Mucosa of descending colon (tissue), 3 donors: ENCODE data around the gene GMDS. TPM values are rescaled to one million over a fixed set of nuclear protein-coding genes. Genes with fewer than 3 reads are reported as not detected.
"Not testable (repeated sequence)": the region's sequence is repeated elsewhere in the genome, so short reads cannot be mapped to it uniquely, and the experiment has no call there.

Experiments used
- ATAC-seq: fragments of 200-7000 bp; cut with Tn5 transposase; one replicate; pipeline ENCODE4 v1.9.1; 2020; ENCODE audit warnings: mild to moderate bottlenecking, moderate library complexity
- DNase-seq, 3 donors: peaks; one replicate each; pipeline ENCODE4 v3.0.0-alpha.2; 2020
- H3K36me3 ChIP-seq: fragments of 200-600 bp; one replicate; pipeline ENCODE4 v1.8.0; 2021; ENCODE audit warnings: low read depth, mild to moderate bottlenecking
- H3K4me1 ChIP-seq: fragments of 200-600 bp; one replicate; pipeline ENCODE4 v1.8.0; 2021; ENCODE audit warnings: low read depth, mild to moderate bottlenecking
- H3K4me3 ChIP-seq: fragments of 200-600 bp; one replicate; pipeline ENCODE4 v1.8.0; 2021; ENCODE audit warnings: mild to moderate bottlenecking
- H3K9me3 ChIP-seq: fragments of 200-600 bp; one replicate; pipeline ENCODE4 v1.8.0; 2021; ENCODE audit warnings: mild to moderate bottlenecking
- CTCF ChIP-seq: fragments of 200-600 bp; IDR thresholded peaks from one replicate; pipeline ENCODE4 v1.8.0; 2022; ENCODE audit warnings: antibody characterized with exemption, mild to moderate bottlenecking
- intact Hi-C, 2 donors: fragments of 100-400 bp; cut with DNase I in 1 of 2; cut with micrococcal nuclease in 1 of 2; formaldehyde crosslinking; loops; one replicate each; pipeline versions ENCODE4 v1.11.0 to v1.11.1; 2022; cut with DNase I, micrococcal nuclease
- total RNA-seq, 3 donors: library from RNA; stranded (reverse); fragmentation: NEBNext Ultra II Directional in 2 of 3; extraction: Animal tissue kit (Norgen Biotek cat#: 25700) in 2 of 3; gene quantifications; one replicate each; pipeline versions ENCODE4 v1.2.1 to v1.2.4, GENCODE V29; 2021 to 2023
- donor health status: DM: no; HTN: no; CAD: no; lungs with moderate emphysema.
- donor health status: DM: no; HTN: no; CAD: no.
- donor health status: DM: no; HTN: yes; CAD: no.

GMDS gene
- total RNA-seq, 3 donors from 2014 or later, result 68.0 to 228 (median 135) TPM

GRCh38 chr6:1672379-1672778 is 573.0 kb downstream of the GMDS start:
- Histone ChIP-seq H3K36me3 (no peaks in the 10 kb centered on the region), H3K9me3 (no peaks in the 10 kb centered on the region), H3K4me3 (no peak overlapping the region), H3K4me1 (no peaks in the 10 kb centered on the region)
- DNase-seq (no peak), ATAC-seq (no peak)
- intact Hi-C loops, result no loop called here
- no peak for TF ChIP-seq CTCF

- H3K36me3 ChIP-seq, result no peaks in the 10 kb centered on the region
- no peak for ATAC-seq
- no peak for TF ChIP-seq CTCF
- DNase-seq, result no peak
- H3K9me3 ChIP-seq, result no peaks in the 10 kb centered on the region
- no peak overlapping the region for H3K4me3 ChIP-seq
- H3K4me1 ChIP-seq, result no peaks in the 10 kb centered on the region
- intact Hi-C loops, result no loop called here
Observed at GRCh38 chr6:1670711-1671462, 574.5 kb downstream of the GMDS start.

GRCh38 chr6:1669996-1670395 is 575.4 kb downstream of the GMDS start:
- Histone ChIP-seq H3K4me1 (no peaks in the 10 kb centered on the region), H3K36me3 (no peaks in the 10 kb centered on the region), H3K9me3 (no peaks in the 10 kb centered on the region), H3K4me3 (no peak overlapping the region)
- DNase-seq, result no peak
- ATAC-seq, result no peak
- TF ChIP-seq CTCF, result no peak
- intact Hi-C loops, result no loop called here

DNA sequence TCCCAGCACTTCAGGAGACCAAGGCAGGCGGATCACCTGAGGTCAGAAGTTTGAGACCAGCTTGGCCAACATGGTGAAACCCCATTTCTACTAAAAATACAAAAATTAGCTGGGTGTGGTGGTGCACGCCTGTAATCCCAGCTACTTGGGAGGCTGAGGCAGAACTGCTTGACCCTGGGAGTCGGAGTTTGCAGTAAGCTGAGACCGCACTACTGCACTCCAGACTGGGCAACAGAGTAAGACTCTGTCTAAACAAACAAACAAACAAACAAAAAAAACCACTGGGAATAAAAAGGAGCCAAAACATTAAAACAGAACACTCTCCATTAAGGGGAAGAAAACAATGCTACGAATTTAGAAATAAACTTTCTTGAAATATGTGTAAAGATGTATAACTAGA is 576.9 kb downstream of the GMDS start:
- intact Hi-C loops, H3K4me1 ChIP-seq, ATAC-seq, H3K9me3 ChIP-seq, H3K4me3 ChIP-seq, DNase-seq, H3K36me3 ChIP-seq: not testable (repeated sequence)

DNA sequence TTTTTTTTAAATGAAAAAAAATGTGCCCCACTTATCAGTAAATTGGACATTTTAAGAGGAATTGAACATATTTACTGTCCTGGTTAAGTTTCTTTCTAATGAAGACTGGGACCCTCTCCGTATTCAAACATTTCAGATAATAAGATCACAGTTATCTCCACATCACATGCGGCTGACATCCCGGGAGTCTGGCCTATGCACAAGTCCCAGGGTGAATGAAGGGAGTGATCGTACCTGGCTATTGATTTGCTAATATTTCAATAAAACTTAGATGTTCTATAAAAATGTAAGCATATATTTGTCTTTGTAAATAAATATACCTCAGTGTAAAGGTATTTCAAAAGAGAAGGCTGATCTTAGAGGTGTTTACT is 577.6 kb downstream of the GMDS start:
- no peak for TF ChIP-seq CTCF
- no peaks in the 10 kb centered on the region for H3K4me1 ChIP-seq
- H3K4me3 ChIP-seq, result no peak overlapping the region

DNA sequence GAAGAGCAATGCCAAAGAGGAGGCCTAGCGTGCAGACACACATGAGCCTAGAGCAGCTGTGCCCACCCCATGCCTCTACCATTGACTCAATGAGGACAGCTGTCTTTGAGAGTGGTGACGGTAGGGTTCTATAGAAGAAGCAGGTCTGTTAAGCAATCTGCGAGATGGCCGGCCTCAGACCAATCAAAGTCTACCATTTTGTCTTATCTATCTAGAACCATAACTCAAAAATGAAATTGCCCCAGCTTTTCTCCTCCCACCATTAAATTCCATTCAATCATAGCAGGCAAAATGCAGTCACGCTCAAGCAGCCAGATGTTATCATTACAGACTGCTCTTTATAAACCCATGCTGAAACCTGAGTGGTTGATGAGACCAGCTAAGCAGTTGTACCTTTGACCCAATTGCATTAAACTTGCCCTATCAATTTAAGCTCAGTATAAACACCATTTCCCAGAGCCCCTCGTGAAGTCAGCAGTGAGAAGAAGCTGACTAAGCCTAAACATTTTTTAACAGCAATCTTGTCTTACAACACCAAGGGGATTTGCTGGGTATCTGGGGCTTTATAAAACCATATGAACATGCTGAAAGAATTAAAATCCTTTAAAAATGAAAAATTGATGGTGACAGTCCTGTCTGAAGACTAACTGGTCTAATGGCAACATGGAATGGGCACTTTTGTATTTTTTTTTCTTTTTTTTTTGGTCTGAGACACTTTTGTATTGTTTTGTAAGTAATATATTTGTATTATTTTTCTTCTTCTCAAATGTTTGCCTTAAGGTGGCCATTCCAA is 578.2 kb downstream of the GMDS start:
- DNase-seq (no peak), ATAC-seq (no peak)
- Histone ChIP-seq H3K9me3 (no peaks in the 10 kb centered on the region), H3K36me3 (no peaks in the 10 kb centered on the region), H3K4me1 (no peaks in the 10 kb centered on the region), H3K4me3 (no peak overlapping the region)
- intact Hi-C loops, result no loop called here
- TF ChIP-seq CTCF, result no peak

More for the DNA sequence above, 577.6 kb downstream of the GMDS start:
- DNase-seq, result no peak
- H3K9me3 ChIP-seq, result no peaks in the 10 kb centered on the region
- ATAC-seq, result no peak
- no peaks in the 10 kb centered on the region for H3K36me3 ChIP-seq
- intact Hi-C loops, result no loop called here
